Thyroid gland (tissue), 4 donors: ENCODE data around the gene CCDC85B.

Experiments
- CTCF ChIP-seq, 6 experiments: fragments of 200-600 bp in 3 of 6; fragments of 450-650 bp in 3 of 6; sonication (generic) in 3 of 6; IDR thresholded peaks; one replicate each; pipeline ENCODE4 v1.5.1; 2016 to 2019; ENCODE audit warnings: antibody characterized with exemption in 6 of 6, mild to moderate bottlenecking in 2 of 6, inconsistent platforms in 1 of 6, moderate library complexity in 1 of 6
- POLR2A ChIP-seq, 2 donors: fragments of 450-650 bp; IDR thresholded peaks; one replicate each; pipeline ENCODE4 v1.6.1; 2017; ENCODE audit warnings: antibody characterized with exemption in 2 of 2, mild to moderate bottlenecking in 2 of 2, moderate library complexity in 1 of 2

DNA sequence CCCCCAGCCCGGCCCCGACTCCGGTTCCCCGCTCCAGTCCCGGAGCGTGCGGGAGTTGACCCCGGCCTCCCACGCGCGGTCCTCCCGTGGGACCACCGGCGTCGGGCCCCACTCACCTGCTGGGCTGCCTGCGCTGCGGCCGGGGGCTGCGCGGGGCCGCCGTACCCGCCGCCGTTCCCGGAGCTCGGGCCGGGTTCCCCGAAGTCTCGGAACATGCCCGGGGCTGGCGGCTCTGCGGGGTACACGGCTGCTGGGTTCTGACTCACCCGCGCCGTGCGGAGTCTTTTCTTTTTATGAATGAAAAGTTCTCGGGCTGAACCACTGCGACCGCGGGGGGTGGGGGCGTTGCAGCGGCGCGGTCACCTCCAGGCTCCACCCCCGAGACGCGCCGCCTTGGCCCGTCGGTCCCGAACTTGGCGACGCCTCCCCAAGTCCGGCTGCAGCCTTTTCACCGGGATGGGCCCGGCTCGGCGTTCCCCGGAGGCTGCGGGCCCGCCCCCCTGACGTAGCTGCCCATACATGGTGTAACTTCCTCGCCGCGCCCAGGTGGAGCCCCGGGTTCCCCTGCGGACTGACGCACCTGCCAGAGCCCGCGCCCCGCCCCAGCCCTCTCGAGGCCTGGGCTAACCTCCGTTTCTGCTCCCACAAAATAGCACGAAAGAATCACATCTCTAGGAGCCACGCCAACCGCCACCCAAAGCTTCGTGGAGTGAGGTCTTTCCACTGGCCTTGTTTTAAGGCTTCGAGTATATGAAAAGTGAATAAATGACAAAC lies 9.8 kb downstream of the CCDC85B start, which contains the start of gene FOSL1:
- TF ChIP-seq CTCF (IDR thresholded peaks at IDR 0.05) (no peak), POLR2A (IDR thresholded peaks at IDR 0.05) (peak in 1 of 2 donors; percentile 49)
